ENCODE measurements around the gene SMARCB1.

Gene SMARCB1

DNA sequence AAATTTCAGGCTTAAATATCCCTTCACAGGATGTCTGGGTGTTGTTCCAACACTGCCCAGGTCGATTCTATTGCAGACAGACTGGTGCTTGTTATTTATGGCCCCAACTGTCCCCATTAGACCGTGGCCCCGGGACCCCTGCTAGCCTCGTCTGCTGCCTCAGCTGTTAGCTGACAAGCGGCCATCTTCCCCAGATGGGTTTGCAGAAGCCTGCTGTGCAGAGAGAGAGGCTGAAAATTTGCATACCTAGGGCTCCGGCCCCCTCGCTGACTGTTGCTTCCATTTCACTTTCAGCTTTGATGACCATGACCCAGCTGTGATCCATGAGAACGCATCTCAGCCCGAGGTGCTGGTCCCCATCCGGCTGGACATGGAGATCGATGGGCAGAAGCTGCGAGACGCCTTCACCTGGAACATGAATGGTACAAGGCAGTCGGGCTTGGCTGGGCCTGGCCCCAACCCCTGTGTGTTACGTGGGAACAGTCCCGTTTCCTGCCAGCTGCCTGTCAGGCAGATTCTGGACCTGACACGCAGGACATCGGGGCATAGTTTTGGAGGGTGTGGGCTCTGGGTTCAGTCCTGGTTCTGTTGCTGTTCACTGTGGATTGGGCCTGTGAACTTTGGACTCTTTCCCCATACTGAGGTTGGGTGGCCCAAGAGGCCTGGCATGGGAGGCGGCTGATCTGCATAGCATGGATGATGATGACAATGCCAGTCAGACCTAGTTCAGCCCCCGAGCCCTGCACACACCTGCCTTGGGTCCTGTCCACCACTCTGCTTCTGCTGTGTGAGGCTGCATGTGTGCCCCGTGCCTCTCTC, 16.4 kb downstream of the SMARCB1 start:
- no peak for DNase-seq (ENCODE audit: low spot score)

DNA sequence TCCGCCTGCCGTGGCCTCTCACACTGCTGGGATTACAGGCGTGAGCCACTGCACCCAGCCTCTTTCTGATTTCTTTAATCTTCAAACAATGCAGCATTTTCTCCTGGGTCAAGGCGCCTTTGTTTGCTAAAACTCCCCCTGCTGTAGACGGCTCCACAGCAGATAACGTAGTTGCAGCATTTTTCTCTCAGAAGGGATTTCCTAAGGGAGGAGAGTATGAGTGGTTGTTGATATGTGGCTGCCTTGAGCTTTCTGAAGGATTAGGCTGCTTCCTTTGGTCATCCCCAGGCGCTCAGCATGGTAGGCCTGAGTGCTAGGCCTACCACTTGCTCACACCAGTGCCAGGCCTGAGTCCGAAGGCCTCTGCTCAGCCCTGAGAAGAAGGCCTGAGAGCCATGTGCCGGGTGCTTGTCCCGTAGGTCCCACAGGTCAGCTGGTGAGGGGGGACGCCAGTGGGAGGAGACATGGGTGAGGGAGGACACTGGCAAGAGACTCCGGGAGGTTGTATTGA, 18.1 kb downstream of the SMARCB1 start:
- DNase-seq (ENCODE audit: low spot score): peak; percentile 50

DNA sequence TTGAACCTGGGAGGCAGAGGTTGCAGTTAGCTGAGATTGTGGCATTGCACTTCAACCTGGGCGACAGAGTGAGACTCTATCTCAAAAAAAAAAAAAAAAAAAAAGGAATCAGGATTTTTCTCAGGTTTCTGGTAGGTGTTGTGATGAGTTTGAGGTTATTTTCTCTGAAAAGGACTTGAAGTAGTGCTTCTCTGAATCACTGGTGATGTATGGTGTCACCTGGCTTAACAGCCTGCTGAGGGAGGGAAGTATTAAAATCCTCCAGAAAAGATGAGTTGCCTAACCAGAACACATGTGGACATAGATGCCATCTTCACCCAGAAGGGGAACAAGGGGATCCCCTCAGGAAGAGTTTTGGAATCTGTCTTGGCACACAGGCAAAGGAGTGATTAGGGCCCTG, 20.1 kb downstream of the SMARCB1 start:
- DNase-seq (ENCODE audit: low spot score): no peak

DNA sequence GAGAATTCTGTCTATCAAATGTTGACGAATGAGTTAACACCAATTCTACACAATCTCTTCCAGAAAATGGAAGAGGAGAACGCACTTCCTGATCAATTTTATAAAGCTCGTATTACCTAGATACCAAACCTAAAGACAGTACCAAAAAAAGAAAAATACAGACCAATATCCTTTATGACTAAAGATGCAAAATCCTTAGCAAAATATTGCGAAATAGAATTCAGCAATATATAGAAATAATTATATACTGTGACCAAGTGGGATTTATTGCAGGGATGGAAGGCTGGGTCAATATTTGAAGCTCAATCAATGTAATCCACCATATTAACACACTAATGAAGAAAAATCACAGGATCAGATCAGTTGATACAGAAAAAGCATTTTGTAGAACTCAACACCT, 25.6 kb downstream of the SMARCB1 start:
- DNase-seq (ENCODE audit: low spot score): no peak

DNA sequence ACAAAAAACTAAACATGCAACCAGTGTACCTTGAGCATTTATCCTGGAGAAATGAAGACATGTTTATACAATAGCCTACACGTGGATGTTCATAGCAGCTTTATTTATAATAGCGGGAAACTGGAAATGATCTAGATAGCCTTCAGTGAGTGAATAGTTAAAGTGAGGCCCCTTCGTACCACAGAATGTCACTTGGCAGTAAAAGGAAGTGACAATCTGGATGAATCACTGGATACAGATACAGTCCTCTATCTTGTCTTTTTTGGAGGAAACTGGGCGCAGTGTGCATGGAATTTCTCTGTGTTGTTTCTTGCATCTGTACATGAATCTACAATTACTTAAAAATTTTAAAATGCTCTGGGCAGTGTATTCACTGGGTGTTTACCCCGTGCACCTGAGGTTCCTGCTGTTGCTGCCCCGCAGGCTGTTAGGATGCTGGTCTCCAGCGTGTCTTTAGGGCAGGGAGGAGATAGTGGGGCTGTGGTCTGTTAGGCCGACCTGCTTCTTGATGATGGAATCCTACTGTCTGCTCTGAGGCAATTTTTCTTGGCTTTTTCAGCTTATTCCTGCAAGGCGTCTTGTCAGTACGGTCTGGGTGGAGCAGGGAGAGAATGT, 28.9 kb downstream of the SMARCB1 start:
- DNase-seq (ENCODE audit: low spot score): no peak

DNA sequence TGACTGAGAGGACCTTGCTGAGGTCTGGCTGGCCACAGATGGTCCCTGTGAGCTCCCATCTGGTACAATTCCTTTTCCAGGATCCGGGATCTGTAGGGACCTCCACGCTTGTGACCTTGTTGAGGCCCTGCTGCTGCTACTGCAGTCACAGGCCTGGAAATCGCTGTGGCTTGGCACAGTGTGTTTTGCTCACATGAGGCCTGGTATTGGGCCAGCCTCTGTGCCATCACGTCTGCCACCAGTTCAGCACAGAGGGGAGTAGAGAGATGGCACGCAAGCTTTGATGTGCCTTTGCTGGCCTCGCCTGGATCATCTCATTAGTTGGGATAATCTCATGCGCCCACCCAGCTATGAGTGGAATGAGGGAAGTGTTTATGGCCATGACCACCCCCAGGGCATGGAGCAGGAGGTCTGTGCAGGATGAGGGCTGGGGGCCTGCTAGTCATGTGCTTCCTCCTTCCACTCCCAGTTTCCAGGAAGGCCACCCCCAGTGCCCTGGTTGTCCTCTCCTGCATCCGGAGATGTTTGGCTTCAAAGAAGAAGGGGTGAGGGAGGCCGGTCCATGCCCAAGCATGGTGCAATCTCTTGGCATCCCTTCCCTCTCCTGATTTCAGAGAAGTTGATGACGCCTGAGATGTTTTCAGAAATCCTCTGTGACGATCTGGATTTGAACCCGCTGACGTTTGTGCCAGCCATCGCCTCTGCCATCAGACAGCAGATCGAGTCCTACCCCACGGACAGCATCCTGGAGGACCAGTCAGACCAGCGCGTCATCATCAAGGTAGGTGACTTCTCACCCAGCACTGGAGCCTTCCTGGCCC, 29.6 kb downstream of the SMARCB1 start:
- peak; percentile 65 for DNase-seq (ENCODE audit: low spot score)

DNA sequence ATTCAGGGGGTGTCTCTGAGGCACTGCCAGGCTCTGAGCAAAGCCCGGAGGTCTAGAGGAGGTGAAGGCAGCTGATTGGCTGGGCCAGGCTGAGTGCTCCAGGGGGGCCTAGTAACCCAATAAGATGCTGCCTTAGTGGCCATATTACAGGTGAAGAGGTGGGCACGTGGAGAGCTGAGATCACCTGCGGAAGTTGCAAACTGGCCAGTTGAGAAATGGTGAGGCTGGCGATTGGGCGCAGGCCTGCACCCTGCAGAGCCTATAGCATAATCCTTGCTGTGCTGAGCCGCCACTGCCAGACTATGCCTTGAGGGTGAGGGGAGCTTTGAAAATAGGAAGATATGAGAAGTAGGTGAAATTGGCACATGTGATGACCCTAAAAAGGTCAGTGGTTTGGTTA, 30.4 kb downstream of the SMARCB1 start:
- no peak for DNase-seq (ENCODE audit: low spot score)

DNA sequence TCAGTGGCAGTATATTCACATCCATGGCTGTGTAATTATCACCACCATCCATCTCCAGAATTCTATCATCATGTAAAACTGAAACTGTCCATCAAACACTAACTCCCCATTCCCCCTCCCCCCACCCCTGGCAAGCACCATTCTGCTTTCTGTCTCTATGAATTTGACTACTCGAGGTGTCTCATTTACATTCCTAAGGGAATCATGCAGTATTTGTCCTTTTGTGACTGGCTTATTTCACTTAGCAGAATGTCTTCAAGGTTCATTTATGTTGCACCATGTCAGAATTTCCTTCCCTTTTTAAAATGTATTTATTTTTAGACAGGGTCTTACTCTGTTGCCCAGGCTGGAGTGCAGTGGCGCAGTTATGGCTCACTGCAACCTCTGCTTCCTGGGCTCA, 31.8 kb downstream of the SMARCB1 start:
- no peak for DNase-seq (ENCODE audit: low spot score)

DNA sequence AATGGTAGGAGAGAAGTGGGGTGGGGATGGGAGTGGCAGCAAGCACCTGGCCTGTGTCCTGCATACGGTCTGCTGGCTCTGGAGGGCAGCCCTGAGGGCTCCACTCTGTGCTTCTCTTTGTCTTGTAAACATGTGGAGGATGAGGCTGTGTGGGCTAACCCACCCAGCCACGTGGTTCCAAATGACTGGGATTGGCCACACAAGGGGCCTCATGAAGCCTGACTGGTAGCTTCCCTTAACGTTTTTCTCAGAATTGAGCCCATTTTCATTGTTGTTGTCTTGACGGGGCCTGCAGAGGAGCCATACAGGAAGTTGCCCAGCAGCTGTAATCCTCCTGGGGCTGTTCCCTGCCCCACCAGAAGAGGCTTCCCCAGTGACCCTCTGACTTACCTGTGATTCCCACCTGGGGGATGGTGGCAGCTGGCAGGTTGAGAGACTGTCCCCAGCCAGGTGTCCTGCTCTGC, 34.0 kb downstream of the SMARCB1 start:
- no peak for DNase-seq (ENCODE audit: low spot score)

DNA sequence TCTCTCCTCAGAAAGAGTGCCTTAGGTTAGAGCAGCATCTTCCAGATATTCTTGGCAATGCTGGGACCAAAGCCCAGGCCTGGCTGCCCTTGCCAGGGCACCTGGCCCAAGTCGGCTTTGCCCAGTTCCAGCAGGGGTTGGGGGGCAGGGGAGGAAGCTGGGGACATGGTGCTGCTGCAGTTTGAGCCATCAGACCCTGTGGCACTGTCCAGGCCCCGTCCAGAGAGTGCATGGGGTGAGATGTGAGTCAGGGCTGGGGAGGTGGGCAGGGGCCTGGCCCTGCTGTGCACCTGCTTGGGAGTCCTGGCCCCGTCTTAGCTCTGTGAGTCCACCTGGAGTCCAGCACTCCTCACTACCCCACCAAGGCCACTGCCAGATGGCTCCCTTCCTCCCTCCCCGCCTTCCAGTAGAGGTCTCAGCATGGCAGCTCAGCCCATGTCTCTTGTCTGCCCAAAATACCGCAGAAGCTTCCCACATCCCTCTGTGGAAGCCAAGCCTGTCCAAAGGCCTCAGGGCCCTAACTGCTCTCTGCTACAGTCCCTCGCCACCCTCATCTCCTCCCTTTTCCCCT, 35.4 kb downstream of the SMARCB1 start:
- DNase-seq (ENCODE audit: low spot score): peak; percentile 32

DNA sequence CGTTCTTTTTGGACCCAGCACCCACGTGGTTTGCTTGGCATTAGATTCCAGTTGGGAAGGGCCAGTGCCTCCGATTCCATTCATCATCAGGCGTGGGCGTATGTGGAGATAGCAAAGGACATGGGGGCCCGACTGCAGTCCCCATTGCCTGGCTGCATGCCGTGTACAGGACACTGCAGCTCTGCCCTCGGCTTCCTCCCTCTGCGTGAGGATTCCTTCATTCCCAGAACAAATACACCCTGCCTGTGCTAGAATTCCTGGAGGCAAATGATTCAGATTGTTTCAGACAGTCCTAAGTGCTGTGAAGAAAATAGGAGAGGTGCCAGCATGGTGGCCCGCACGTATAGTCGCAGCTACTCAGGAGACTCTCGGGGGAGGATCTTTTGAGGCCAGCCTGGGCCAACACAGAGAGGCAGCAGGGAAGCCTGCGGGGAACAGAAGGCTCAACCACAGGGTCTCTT, 36.6 kb downstream of the SMARCB1 start:
- DNase-seq (ENCODE audit: low spot score): no peak

DNA sequence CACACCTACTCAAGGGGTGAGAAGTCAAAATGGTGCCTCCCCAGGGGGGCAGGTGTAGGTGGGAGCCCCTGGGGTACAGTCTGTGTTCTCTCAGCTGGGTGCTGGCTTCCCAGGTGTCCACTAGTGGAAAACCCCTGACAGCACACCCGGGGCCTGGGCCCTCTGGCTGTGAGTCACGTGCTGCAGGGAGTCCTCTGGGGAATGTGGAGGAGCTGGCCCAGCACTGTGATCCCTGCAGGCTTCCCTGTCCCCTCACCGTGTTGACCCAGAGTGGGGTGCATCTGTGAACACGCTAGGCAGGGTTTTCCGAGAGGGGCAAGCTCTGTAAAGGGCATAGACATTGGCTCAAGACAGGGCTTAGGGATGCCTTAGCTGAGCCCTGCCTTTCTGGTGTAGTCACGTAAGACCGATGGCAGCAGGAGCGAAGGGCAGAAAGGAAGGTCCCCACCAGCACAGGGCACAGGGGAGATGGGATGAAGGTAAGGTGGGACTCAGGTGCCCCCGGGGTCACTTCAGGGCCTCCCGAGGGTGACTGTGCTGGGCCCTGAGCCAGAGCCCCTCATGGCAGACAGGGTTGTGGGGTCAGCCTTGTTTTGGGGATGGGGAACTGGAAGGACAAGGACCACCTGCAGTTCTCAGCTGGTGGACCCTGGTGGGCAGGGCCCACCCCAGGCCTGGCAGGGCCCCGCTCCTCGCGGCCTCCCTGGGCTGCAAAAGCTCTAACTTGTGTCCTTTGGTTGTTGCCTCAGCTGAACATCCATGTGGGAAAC, 37.9 kb downstream of the SMARCB1 start:
- no peak for DNase-seq (ENCODE audit: low spot score)

DNA sequence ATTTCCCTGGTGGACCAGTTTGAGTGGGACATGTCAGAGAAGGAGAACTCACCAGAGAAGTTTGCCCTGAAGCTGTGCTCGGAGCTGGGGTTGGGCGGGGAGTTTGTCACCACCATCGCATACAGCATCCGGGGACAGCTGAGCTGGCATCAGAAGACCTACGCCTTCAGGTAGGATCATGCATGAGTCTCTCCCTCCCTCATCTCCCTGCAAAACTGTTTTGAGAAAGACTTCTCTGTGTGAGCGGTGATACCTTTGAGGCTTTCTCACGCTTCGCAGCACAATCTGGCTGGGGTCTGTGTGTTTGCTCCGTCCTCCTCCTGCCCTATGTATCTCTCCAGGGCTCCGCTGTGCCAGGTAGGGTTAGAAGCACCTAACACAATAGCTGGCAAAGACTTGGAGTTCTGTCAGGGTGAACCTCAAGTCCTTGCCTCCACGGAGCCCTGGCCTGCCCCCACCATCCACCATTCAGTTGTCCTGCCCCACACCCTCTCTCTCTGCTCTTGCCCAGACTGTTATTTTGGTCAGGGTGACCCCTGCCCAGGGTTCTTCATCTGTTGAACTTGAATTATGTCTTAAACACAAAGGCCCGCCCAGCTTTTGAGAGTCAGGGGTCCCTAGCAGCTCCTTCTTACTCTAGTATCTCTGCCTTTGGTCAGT, 38.6 kb downstream of the SMARCB1 start:
- DNase-seq (ENCODE audit: low spot score): no peak

DNA sequence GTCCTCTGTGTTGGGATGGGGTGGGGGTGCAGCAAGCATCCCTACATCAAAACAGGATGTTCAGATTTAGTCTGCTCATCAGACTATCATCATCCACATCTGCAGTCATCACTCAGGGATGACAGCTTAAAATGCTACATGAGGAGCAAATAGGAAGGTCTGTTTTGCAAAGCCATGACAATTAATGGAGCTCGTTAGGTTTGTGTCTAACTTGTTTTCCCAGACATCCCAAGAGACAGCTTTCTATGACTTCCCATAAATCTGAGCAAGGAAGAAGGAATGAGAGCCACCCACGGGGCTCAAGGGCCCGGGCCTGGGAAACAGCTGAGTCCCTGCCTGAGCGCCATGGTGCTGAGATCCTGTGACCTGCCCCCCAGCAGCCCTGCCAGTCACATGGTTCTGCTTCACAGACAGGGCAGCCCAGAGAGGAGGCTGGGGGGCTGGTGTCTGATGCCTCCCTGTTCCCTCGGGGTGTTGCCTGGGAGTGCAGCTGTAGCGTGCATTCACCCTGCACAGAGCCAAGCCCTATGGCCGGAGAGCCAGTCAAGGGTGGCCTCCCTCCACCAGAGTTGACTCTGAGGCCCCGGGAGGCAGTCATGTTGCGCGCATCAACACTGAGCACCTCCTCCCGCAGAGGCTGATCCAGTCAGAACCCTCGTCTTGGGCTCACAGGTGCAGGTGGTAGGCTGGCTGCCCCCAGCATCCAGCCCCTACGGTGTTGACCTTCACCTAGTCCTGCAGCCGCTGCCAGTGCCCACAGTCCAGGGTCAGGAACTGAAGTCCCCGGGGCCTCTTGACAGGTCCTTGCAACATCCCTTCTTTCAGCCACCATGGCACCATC, 40.0 kb downstream of the SMARCB1 start:
- DNase-seq (ENCODE audit: low spot score): no peak

DNA sequence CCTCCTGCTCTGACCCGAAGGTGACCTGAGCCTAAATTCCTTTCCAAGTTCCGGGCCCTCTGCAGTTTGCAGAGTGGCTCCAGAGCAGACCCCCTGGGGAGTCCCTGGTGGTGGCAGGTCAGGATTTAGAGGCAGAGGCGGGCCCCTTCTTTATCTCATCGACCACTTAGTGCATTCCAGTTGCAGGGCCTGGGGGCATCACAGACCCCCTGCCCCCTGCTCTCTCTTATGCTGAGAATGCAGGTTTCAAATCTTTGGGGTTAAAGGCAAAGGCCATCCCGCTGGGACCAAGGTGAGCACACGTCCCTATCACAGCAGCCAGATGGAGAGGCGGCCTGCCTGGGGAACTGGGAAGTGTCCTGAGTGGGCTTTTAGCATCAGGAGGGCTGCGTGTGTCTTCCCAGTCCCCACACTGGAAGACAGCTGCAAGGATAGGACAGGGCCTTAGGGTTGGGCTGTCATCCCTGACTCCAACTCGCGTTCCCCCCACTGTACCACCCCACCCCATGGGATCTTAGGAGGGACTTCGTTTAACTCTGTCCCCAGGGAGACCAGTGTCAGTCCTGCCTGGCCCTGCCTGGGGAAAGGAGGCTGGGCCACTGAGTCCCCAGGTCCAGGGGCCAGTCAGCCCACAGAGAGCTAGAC, 40.7 kb downstream of the SMARCB1 start:
- no peak for DNase-seq (ENCODE audit: low spot score)

DNA sequence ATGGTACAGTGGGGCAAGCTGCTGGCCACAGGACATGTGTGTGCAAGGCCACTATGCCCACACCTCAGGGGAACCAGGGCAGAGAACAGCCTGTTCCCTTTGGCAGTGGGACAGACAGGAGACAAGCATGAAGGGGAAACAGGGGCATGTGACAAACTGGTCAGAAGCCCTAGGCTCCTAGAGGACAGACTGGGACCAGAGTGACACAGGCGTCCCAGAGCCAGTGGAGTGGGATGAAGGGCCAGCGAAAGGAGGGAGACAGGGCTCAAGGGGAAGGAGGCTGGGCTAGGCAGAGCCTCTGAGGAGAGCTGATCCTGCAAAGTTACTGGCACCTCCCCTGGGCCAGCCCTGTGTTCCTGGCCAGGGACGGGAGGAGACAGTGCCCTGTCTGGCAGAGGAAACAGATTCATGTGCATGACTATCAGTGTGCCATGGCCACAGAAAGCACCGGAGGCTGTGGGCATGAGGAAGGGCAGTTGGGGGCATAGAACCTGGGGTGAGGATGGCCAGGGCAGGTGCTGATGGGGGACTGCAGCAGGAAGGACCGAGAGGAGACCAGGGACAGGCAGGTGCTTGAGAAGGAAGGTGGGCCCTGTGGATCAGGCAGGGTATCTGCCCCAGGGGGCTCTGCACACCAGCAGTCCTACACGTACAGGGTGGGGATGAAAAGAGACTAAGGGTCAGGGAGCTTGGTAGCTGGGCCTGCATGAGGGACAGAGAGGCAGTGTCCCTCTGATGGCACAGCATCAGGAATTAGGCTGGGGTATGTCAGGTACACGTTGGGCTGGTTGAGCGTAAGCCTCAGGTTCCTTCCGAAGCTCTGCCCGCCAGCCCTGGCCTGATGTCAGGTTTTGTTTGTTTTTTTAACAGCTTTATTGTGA, 42.3 kb downstream of the SMARCB1 start:
- DNase-seq (ENCODE audit: low spot score): no peak

DNA sequence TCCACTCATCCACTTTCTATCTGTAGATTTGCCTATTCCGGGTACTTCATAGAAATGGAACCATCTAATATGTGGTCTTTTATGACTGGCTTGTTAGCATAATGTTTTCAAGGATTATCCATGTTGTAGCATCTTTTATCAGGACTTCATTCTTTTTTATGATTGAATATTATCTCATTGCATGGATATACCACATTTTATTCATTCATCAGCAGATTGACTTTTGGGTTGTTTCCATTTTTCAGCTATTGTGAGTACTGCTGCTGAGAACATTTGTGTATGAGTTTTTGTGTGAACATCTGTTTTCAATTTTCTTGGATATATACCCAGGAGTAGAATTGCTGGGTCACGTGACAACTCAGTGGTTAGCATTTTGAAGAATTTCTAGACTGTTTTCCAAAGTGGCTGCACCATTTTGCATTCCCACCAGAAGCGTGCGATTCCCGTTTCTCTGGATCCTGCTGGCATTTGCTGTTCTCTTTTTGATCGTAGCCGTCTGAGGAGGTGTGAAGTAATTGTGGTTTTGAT, 43.1 kb downstream of the SMARCB1 start:
- DNase-seq (ENCODE audit: low spot score): no peak

DNA sequence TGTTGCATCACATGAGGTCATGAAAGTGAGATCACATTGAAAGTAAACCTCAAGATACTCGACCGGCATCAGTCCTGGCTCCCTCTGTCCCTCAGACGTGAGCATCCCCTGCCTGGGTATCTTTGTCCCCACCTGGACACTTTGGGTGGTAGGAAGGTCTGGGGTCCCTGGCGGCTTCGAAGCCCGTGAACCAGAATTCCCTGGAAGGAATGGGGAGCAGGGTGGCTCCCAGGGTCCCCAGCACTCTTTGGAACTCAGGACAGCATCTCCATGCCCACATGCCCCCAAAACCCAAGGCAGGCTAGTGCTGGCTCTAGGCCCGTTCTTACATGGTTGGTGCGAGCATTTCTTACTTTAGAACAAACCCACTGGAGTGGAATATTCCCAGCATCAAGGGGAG, 44.5 kb downstream of the SMARCB1 start:
- no peak for DNase-seq (ENCODE audit: low spot score)

All from pons (tissue), 1 donor.